Upper lobe of left lung (tissue), 4 donors: ENCODE data around the gene ARHGAP26.

Source experiments
- POLR2AphosphoS5 ChIP-seq, 2 donors: sonication (generic); formaldehyde crosslinking; IDR thresholded peaks; one replicate each; pipeline ENCODE4 v1.5.1; 2017; ENCODE audit warnings: antibody characterized with exemption in 2 of 2
- TF ChIP-seq, protein P1 (sequence below), 6 experiments: fragments of 450-650 bp in 4 of 6; fragments of 200-600 bp in 2 of 6; sonication (generic) in 2 of 6; IDR thresholded peaks; one replicate each; pipeline ENCODE4 v1.5.1; 2016 to 2019; ENCODE audit warnings: antibody characterized with exemption in 6 of 6

DNA sequence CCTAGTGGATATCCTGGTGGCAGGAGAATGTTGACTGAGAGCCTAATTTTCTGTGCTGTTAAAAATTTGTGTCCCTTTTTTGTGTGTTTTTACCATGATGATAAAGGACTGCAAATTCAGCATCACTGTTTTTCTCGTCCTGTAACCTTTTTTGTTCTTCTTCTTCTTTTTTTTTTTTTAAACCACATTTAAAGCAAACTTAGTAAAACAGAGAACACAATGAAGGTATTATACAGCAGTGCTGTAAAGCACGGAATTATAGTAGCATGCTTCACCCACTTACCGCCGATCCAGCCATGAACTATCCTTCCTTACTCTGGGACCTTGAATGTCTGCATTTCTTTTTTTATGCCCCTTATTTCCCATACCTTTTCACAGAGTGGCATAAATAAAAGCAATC lies 280.0 kb downstream of the ARHGAP26 start:
- no peak for TF ChIP-seq POLR2AphosphoS5 (IDR thresholded peaks at IDR 0.05)
- TF ChIP-seq, protein P1, sequence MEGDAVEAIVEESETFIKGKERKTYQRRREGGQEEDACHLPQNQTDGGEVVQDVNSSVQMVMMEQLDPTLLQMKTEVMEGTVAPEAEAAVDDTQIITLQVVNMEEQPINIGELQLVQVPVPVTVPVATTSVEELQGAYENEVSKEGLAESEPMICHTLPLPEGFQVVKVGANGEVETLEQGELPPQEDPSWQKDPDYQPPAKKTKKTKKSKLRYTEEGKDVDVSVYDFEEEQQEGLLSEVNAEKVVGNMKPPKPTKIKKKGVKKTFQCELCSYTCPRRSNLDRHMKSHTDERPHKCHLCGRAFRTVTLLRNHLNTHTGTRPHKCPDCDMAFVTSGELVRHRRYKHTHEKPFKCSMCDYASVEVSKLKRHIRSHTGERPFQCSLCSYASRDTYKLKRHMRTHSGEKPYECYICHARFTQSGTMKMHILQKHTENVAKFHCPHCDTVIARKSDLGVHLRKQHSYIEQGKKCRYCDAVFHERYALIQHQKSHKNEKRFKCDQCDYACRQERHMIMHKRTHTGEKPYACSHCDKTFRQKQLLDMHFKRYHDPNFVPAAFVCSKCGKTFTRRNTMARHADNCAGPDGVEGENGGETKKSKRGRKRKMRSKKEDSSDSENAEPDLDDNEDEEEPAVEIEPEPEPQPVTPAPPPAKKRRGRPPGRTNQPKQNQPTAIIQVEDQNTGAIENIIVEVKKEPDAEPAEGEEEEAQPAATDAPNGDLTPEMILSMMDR (IDR thresholded peaks at IDR 0.05), result no peak
